GM19455 (cell line): ENCODE results near the gene AUTS2.
"Not testable (repeated sequence)": the region's sequence is repeated elsewhere in the genome, so short reads cannot be mapped to it uniquely, and the experiment has no call there.

Experiments used
- ATAC-seq: cut with Tn5 transposase; IDR thresholded peaks from one replicate; pipeline ENCODE4 v1.9.1; 2021; ENCODE audit not compliant: unreplicated experiment

AUTS2 gene

DNA sequence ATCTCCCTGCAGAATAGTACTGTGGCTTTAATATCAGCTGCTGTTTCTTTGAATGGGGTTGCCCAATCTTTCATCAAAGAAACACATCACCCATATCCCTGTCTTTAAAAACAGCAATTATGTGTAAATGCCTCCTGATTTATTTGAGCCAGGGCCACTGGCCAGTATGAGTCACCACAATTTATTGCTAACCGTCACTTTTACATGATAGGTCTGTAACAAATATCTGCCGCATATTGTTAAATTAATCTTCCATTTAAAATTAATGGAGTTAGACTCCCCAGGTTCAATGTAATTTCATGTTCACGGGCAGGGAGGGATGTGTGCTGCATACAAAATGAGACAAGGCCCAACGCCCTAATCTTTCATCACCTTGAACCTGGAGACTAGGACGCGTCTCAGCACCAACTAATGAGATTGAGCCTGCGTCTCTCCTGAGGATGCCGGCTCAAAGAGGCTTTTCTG lies 673.4 kb downstream of the AUTS2 start:
- no peak for ATAC-seq

DNA sequence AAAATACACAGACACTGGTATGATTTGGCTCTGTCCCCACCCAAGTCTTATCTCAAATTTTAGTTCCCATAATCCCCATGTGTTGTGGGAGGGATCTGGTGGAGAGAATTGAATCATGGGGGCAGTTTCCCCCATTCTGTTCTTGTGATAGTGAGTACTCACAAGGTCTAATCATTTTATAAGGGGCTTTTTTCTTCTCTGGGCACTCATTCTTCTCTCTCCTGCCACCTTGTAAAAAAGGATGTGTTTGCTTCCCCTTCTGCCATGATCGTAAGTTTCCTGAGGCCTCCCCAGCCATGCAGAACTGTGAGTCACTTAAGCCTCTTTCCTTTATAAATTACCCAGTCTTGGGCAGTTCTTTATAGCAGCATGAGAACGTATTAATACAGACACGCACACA lies 677.3 kb downstream of the AUTS2 start:
- ATAC-seq: not testable (repeated sequence)

DNA sequence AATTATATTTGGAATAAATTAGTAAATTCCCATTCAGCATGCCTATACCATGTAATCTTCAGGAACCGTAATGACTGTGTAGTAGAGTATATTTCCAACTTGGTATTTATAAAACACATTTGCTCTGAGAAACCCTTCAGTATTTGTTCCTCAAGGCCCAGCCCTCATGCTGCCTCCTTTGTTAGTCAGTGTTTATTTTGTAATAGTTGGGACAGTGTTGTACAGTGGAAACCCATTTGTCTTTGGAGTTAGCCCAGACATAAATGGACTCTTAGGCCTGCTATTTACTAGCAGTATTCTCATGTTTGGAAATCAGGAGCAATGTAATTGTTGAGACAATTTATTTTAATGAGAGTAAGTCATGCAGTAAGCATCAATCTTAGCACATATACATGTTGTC lies 686.9 kb downstream of the AUTS2 start:
- ATAC-seq: no peak

DNA sequence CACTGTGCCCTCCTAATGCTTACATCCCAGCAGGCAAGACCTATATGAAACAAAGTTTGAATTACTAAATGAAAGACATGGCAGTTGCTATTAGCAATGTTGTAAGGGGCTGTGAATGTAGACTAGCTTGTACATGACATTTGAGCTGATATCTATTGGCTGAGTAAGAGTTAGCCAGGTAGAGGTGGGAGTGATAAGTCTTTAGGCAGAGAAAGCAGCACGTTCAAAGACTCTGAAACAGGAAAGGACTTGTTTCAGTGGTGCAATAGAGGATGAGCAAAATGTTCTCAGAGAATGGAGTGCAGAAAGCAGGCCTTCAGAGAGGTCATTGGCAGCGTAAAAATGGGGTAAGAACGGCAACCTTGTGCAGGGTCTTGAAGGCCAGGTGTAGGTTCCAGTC lies 687.6 kb downstream of the AUTS2 start:
- ATAC-seq: no peak

DNA sequence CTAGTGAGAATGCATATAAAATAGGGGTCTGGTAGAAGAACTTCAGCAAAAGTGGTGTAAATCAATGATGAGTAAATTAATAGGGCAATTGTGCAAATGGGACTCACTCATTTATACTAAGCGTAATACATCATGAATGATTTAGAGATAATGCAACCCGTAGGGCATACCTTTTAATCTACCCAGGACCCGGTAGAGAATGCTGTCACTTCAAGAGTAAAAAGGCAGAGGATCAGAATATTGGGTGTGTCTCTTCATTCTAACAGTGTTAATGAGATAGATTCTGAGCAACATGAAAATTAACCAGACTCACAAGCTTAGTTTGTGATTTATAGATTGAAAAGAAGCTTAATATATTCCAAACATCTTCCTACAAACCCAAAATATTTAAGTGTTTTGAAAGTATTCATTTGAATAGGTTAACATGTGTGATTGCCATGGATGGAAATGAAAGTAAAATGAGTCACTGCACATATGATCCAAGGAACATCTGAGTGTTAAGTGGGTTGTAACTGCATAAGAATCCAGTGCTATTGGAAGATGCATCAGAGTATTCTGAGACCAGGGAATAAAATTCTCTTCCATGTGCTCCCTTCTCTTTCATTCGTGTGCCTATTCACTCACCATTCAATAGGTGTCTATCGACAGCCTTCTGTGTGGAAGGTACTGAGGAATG lies 690.6 kb downstream of the AUTS2 start:
- ATAC-seq: no peak

DNA sequence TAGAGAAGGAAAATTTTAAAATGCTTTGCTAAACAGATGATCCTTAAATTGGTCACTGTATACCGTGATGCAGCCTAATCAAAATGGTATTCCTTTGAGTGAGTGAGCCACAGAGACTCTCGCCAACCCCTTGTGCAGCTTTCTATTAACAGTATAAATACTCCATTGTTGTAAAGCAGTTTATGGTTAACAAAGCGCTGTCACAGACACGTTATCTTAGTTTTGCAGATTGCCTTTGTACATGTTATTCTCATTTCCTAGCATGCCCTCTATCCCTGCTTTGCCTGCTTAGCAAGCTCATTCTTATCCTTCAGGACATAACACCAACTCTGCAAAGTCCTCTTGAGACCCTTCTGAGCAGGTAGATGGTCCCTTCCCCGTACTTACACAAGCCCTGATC lies 694.4 kb downstream of the AUTS2 start:
- no peak for ATAC-seq

DNA sequence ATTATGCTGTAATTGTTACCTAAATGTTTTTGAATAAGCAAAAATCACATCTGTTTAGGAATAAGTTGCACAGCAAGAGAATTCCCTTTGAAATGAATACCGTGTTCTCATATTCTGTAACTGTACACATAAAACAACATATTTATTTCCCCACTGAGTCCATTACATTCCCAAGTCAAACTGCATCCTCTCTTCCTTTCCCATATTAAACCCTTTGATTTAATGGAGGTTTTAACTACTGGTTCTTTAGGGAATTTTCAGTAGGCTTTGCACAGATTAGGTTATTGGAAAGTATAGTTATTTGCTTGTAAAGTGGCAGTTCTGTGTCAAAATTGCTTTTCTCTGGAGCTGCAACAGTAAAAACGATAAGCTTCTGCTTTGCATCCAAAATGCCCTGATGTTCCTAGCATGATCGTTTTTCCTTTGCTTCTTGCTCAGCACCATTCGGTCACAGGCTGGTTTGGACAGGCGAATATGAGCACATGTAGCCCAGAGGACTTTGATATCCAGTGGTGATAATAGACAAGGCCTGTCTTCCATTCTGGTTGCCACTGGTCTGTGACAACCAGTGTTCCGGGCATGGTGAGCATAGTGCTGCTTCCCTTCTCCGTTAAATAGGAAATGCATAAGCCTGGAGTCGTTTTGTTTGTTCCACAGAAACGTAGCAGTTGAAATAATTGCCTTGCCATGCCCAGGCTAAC lies 696.1 kb downstream of the AUTS2 start:
- no peak for ATAC-seq

DNA sequence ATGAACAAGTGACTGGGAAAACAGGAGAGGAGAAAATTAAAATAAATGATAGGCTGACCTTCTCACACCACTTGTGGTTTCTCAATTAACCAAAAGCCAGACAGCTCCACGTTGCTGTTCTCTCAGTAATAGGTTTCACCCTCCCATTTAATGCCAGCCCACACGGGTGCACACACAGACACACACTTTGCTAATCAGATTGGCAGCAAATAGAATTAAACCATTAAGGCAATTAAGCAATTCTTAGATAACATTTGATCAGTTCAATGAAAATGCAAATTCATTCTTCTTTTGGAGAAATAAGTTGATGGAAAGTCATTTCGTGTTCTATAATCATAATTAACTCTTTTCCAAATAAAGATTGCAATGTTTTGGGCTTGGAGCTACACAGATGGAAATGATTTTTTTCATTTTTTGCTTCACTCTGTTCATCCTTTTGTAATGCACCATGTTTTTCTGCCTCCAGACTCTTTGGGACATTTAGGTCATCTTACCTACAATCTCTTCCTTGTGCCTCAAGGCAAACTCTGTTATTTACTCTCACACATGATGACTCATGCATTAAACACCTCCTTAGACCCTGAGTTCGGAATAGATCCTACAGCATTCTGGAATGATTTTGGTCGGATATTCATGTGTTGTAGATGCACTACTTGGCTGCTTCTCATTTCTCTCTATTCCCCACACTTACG lies 700.7 kb downstream of the AUTS2 start:
- no peak for ATAC-seq

DNA sequence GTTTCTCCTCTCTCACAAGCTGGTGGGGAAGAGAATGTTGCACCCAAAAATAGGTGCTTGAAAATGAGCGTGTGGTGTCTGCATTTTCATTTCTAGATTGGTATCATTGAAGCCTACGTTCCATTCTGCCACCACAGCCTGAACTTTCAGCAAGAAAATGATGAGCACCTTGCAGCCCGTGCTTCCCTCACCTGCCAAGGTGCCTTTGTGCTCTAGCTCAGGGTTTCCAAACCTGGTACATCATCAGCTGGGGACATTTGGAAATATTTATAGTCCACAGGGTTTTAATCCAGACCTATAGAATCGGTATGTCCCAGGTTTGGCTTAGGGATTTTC lies 701.2 kb downstream of the AUTS2 start:
- no peak for ATAC-seq

DNA sequence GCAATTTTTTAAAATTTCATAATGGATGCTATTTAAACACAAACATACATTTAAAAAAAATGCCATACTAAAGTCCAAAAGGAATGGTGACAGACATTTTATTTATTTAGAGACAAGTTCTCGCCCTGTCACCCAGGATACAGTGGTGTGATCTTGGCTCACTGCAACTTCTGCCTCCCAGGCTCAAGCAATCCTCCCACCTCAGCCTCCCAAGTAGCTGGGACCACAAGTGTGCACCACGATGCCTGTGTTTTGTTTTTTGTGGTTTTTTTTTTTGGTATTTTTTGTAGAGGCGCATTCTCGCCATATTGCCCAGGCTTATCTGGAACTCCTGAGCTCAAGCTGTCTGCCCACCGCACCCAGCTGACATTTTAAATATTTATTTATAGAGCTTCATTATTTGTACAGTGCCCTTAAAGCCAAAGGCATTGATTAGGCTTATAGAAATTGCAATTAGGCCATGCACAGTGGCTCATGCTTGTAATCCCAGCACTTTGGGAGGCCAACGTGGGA lies 703.5 kb downstream of the AUTS2 start:
- no peak for ATAC-seq

DNA sequence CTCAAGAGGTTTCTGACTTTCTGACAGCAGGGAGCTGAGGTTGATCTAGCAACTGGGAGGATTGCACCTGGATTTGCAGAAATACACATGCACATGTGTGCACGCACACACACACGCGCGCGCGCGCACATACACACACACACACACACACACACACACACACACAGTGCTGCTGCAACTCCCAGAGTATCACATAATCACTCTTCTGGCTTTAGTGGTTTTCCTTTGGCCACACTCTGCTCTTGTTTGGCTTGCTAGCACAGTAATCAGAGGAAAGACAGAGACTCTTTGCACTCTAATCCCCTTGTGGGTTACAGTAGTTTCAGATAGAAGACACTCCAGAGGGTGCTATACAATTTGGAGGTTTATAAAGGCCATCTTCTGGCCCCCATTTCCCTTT lies 705.0 kb downstream of the AUTS2 start:
- ATAC-seq: no peak

DNA sequence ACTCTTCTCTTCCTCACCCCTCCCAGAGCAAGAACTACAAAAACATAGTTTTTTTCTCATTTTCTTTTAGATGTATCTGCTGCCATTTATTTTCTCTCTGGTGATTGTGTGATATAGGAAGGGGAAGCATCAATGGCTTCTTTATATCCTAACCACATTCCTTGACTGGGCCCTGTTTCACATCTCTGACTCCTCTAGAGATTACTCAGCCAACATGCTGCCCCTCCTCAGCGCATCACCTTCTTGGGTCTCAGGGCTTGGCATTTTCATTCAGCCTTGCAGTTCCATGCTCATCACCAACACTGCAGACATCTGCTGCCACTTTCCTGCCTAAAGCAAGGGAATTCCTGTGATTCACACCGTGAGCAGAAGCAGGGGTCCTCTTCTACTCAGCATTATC lies 705.5 kb downstream of the AUTS2 start:
- no peak for ATAC-seq

DNA sequence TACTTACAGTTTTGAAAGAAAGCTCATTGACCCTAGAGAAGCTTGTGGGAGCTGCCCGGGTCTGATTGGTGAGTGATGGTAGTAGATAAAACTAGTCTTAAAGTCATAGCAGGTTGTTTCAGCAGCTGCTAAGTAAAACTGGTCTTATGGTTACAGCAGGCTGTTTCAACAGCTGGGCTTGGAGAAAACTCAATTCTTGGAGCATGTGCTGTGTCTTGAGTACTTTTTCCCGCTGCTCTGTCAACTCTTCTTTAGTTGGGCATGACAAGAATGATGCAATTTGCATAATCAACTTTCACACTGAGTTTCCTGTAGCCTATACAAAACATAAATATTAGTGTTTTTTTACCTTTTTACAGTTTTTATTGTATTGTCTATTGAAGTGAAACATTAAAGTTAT lies 707.9 kb downstream of the AUTS2 start:
- no peak for ATAC-seq

DNA sequence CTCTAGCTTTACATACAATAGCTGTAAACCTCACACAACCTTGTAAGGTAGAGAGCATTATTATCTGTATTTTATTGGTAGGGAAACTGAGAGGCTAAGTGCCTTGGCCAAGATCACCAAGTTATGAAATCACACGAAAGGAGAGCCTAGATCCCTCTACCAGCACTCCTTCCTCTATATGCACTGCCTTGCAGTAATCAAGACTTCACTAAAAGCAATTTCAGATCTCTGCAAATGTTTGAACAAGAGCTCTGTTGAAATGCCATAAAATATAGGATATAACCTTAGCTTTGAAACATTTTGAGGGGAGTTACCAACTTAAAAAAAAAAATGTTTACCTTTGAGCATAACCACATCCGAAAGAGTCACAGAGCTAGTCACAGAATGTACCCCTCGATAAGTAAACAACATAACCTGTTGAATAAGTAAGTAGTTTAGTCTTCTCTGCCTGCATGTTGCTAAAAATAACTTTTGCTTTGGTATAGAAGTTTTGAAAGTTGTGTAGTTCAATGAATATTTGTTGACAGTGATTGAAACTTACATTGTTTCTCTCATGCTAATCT lies 709.4 kb downstream of the AUTS2 start:
- ATAC-seq: no peak

DNA sequence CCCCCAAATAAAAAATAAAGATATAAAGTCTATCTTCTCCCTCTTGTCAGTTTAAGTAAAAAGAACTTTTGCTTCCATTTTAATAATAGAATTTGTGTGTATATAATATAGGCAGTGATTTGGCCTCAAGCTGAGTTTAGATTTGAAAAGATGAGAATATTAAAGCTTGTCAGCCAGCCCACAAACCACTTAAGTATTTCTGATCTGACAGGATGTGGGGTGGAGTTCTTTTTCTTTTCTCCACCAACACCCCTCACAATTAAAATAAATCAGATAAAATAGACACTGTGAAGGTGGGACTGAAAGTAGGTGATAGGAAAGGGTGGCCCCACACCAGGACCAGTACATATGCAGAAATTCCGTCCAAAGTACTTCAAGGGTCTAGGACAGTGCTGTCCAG lies 714.1 kb downstream of the AUTS2 start:
- ATAC-seq: no peak

DNA sequence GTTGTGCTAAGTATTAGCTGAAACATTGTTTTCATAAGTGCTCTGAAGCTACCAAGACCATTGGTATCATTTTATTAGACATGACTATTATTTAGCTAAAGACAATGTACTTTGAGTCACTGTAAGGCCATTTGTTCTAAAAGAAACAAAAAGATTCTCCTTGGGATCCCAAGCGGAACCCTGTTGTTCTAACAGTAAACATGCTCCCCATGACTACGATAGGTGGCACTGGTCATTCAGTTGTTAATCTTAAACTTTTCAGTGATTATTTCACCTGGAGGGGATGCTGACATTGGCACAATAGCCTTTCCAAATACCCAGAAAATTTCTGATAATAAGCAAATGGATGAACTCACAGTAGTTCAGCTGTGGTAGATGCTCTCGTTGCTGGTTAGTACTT lies 715.0 kb downstream of the AUTS2 start:
- no peak for ATAC-seq

DNA sequence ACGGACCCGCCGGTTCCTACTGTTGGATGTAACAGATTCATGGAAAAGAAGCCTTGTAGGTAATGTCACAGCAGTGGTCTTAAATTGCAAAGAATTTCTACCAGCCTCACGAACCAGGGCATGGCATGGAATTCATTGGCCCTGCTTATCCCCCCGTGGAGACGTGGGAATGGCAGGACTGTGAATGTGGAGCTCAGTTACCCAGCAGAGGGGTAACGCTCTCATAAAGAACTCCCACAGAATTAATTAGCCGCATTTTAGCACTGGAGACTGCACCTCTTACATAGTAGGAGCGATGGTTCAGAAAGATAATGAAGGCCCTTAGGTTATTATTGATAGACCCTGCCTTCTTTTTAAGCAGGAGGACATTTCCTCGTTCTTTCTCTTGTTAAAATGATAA lies 715.4 kb downstream of the AUTS2 start:
- no peak for ATAC-seq

DNA sequence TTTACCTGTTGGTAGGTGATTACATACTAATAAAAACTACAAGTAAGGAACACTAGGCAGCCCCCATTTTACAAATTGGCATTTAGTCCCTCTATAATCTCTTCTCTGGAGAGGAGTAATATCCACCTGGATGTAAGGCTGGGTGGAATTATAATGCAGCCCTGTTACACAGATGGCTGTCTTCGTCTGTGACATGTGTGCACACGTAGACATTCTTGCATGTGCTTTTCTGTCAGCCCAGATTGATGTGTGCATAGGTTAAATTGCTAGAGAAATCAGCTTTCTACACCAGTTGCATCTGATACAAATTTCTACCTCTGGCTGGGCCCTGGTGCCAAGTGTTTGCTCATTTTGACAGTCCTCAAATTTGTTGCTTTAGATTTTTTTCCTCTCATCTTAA lies 715.9 kb downstream of the AUTS2 start:
- no peak for ATAC-seq

DNA sequence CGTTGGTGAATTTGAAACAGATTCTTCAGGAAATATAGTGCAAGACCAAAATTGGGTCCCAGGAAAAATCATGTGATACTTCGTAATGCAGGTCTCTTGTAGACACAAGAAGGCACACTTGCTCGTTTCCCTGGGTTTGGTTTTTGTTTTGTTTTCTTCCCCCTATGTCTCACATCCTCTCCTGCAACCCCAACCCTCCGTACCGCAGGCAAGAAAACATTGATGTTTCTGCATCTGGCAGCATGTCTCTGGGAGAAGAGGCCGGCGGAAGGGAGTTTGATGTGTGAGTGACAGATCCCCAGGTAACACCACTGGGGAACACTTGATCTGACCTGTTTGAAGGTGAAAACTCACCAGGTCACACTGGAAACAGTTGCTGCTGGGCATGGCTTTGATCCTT lies 718.5 kb downstream of the AUTS2 start:
- ATAC-seq: no peak

DNA sequence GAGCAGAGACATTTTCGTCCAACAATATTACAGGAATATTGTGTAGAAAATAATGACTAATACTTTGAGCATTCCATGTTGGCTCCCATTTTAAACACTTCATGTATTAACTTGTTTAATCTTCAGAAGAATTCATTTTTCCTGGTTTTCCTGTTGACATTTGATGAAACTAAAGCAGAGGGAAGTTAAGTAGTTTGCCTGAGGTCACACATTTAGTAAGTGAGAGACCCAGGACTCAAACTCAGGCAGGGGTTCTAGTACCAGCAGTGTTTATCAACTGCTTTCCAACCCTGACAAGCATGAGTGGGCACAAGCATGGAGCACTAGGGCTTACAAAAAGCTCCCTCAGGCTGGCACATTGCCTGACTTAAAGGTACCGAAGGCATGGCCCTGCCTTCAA lies 719.1 kb downstream of the AUTS2 start:
- ATAC-seq: no peak

DNA sequence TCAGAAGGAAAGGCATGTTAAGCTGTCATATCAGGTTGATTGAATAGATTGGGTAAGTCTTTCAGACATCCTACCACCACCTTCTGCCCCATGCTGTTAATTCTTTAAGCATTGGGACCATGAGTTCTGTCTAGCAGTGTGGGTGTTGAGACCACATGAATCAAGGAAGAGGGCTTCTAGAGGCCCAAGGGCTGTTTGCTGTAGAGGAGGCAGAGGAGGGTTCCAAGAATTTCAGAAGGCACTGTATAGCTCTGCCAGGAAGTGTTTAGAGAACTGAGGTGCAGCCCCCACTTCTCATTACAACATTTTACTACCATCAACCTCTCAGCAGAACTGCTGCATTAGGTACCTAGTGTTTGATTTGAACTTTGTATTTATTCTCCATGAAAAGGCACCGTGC lies 720.2 kb downstream of the AUTS2 start:
- no peak for ATAC-seq

DNA sequence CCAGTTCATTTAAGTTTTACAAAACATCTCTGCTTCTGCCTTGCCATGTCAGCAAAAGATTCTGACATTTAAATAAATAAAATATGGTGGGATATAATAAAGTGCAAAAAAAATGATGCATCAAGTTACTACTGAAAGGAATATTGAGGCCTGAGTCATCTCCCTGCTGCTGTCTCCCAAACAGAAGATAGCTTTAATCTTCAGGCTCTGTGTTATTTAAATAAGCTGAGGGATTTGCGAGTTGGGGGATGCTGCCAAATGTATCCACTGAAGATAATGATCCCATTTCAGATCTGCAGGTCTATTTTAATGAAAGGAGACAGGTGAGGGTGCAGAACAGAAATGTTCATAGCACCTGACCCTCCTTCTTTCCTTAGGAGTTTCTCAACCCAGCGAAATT lies 720.8 kb downstream of the AUTS2 start:
- no peak for ATAC-seq
